Right lobe of liver (tissue), 4 donors: ENCODE data around the gene SPNS2.

Experiments
- CTCF ChIP-seq, 4 donors: fragments of 200-600 bp in 3 of 4; fragments of 450-650 bp in 1 of 4; IDR thresholded peaks; one replicate each; pipeline versions ENCODE4 v1.5.1 to v1.8.0; 2016 to 2022; ENCODE audit warnings: antibody characterized with exemption in 4 of 4, mild to moderate bottlenecking in 2 of 4
- POLR2A ChIP-seq: fragments of 450-650 bp; IDR thresholded peaks from one replicate; pipeline ENCODE4 v1.6.1; 2017; ENCODE audit warnings: antibody characterized with exemption, mild to moderate bottlenecking
- donor health status: DM: no; HTN: no; CAD: no.
- donor health status: DM: no; HTN: no; CAD: no.
- donor health status: DM: no; HTN: yes; CAD: no.

GRCh38 chr17:4482338-4483011 lies 16.2 kb upstream of the SPNS2 start:
- TF ChIP-seq CTCF (IDR thresholded peaks at IDR 0.05), result no peak
- no peak for TF ChIP-seq POLR2A
